T47D (cell line): ENCODE data around the gene IGF2.

Experiments used
- DNase-seq, 2 experiments: peaks; one replicate each; pipeline versions ENCODE4 v3.0.0 to v3.0.0-alpha.2; 2011 to 2012; ENCODE audit warnings: low read depth in 1 of 2, low spot score in 1 of 2
- JUND ChIP-seq: IDR thresholded peaks from 2 replicates; pipeline ENCODE4 v1.6.1; 2012; ENCODE audit warnings: low read depth
- in situ Hi-C: cut with HindIII; loops from 2 replicates; pipeline ENCODE4 v1.10.0; 2016; ENCODE audit warnings: low sequenced_read_pairs, low pct_unique_long_range_greater_than_20kb

Gene IGF2

GRCh38 chr11:2090172-2091111 lies 48.7 kb downstream of the IGF2 start:
- no peak for DNase-seq
- no peak for TF ChIP-seq JUND
- in situ Hi-C loops, result no loop called here

DNA sequence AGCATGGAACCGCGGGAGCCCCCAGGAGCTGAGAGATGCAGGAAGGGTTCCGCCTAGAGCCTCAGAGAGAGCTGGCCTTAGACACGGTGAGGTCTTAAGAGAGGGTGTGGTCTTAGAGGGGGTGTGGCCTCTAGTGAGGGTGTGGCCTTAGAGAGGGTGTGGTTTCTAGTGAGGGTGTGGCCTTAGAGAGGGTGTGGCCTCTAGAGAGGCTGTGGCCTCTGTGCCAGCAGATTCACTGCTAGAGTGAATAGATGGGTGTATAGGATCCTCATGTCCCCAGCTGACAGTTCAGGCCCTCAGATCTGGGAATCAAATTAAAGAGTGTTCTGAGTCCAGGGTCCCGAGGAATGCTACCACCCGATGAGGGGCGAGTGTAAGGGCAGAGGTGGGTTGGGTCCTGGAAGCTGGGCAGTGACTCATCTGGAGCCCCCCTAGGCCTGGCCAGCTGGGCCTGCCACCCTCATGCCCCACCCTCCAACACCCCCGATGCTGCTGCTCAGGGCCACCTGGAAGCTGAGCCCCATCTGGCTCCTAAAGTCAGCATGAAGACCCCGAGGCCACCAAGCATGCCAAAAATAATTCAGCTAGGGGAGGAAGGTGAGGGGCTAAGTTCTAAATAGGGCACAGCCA lies 49.5 kb downstream of the IGF2 start:
- peak; percentile 38 to 88 for DNase-seq

DNA sequence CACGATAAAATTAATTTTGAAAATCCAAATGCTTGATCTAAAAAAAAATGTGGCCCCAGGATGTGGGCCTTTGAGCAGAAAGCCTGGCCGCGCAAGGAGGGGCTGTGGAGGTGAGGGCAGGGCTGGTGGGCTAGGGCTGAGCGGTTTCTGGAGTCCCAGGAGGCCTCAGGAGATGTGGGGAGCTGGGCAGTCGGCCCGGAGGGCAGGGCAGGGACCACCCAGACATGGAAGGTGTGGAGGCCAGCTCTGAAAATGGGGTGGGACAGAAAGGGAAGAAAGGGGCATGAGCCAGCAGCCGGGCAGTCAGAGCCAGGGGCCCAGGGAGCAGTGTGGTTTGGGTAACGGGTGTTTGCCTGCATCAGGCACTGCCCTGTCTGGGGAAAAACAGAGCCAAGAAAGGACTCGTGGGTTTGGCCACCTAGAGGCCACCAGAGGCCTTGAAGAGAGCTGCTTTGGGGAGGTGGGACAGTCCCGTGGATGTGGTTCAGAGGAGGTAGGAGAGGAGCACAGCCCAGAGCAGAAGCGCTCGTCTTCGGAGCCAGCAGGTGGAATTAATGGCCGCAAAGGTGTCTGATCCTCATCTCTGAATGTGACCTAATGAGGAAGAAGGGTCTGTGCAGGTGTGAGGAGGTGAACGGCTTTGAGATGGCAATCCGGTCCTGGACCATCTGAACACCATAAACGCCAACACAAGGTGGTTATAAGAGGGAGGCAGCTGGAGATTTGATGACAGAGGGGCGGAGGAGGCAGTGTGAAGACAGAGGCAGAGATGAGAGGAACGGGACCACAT lies 50.2 kb downstream of the IGF2 start:
- no peak for DNase-seq
- no peak for TF ChIP-seq JUND
- in situ Hi-C loops, result no loop called here

More for the DNA sequence above, 49.5 kb downstream of the IGF2 start:
- in situ Hi-C loops, result no loop called here
- TF ChIP-seq JUND, result no peak

GRCh38 chr11:2088284-2088683 lies 50.9 kb downstream of the IGF2 start:
- in situ Hi-C loops, result no loop called here

GRCh38 chr11:2086239-2087040 lies 52.7 kb downstream of the IGF2 start:
- no peak for TF ChIP-seq JUND
- no peak for DNase-seq
- in situ Hi-C loops, result no loop called here

More at GRCh38 chr11:2088284-2088683, 50.9 kb downstream of the IGF2 start:
- DNase-seq, result no peak
- TF ChIP-seq JUND, result no peak

GRCh38 chr11:2085251-2086066 lies 53.7 kb downstream of the IGF2 start:
- no peak for DNase-seq
- in situ Hi-C loops, result no loop called here
- TF ChIP-seq JUND, result no peak

GRCh38 chr11:2084721-2085120 lies 54.5 kb downstream of the IGF2 start:
- TF ChIP-seq JUND, result no peak
- no peak for DNase-seq
- in situ Hi-C loops, result no loop called here
